Testis (tissue), 5 donors: ENCODE data around the gene CNTLN. TPM values are rescaled to one million over a fixed set of nuclear protein-coding genes. Genes with fewer than 3 reads are reported as not detected.

ENCODE experiments used
- DNase-seq: peaks from one replicate; pipeline ENCODE4 v3.0.0-alpha.2; 2019
- H3K27ac ChIP-seq, 2 donors: fragments of 200-600 bp; sonication (generic); one replicate each; pipeline ENCODE4 v1.5.1; 2019
- H3K27me3 ChIP-seq: fragments of 200-600 bp; sonication (generic); one replicate; pipeline ENCODE4 v1.5.1; 2019
- H3K36me3 ChIP-seq: fragments of 200-600 bp; sonication (generic); one replicate; pipeline ENCODE4 v1.5.1; 2017; ENCODE audit warnings: low read depth; ENCODE audit errors: missing control alignments
- H3K4me1 ChIP-seq: fragments of 200-600 bp; sonication (generic); one replicate; pipeline ENCODE4 v1.5.1; 2019
- H3K4me3 ChIP-seq, 2 donors: fragments of 200-600 bp; sonication (generic); one replicate each; pipeline ENCODE4 v1.5.1; 2017 to 2019
- H3K9me3 ChIP-seq: fragments of 200-600 bp; sonication (generic); one replicate; pipeline ENCODE4 v1.5.1; 2017
- CTCF ChIP-seq, 3 experiments: fragments of 450-650 bp in 2 of 3; fragments of 200-600 bp in 1 of 3; sonication (generic) in 1 of 3; IDR thresholded peaks; one replicate each; pipeline ENCODE4 v1.5.1; 2016 to 2019; ENCODE audit warnings: antibody characterized with exemption in 3 of 3, mild to moderate bottlenecking in 2 of 3, moderate library complexity in 1 of 3
- POLR2A ChIP-seq: fragments of 450-650 bp; IDR thresholded peaks from one replicate; pipeline ENCODE4 v1.6.1; 2017; ENCODE audit warnings: antibody characterized with exemption, mild to moderate bottlenecking, moderate library complexity
- WGBS, 2 donors: methylation state at CpG; one replicate each; pipeline ENCODE4 v1.1.5; 2018; 5-methylcytosine and 5-hydroxymethylcytosine counted together
- intact Hi-C: fragments of 100-400 bp; cut with DNase I; formaldehyde crosslinking; loops from one replicate; pipeline ENCODE4 v1.15.1; 2023; ENCODE audit warnings: low total_unique reads
- long read RNA-seq, 2 donors: transcript quantifications; one replicate each; lab custom pipeline, GENCODE V29; 2026
- polyA plus RNA-seq: library from polyadenylated mRNA; stranded (reverse); fragments of 350-450 nt; fragmentation: Illumina TruSeq; extraction: RNeasy Lipid Tissue Mini Kit (QIAGEN cat#74804); gene quantifications from one replicate; pipeline ENCODE4 v1.2.3, GENCODE V29; 2014; ENCODE audit warnings: low read depth, low replicate concordance; ENCODE audit not compliant: insufficient read depth
- total RNA-seq, 2 donors: library from RNA; depleted of rRNA; stranded (reverse); fragments of >200 nt; gene quantifications; one replicate each; pipeline ENCODE4 v1.2.3, GENCODE V29; 2016

Gene CNTLN
- total RNA-seq, result 10 to 100 TPM; 19.9 to 23.7 TPM
- polyA plus RNA-seq, result 6.3 TPM
- long read RNA-seq, donor 1, full-length matches to known transcripts, result 3 of 3 reads
- long read RNA-seq, donor 1, partial matches to known transcripts, result 0 of 3 reads
- long read RNA-seq, donor 1, other reads (novel, unspliced or antisense), result 0 of 3 reads
- long read RNA-seq, donor 2, full-length matches to known transcripts, result 3 of 3 reads
- long read RNA-seq, donor 2, partial matches to known transcripts, result 0 of 3 reads
- long read RNA-seq, donor 2, other reads (novel, unspliced or antisense), result 0 of 3 reads

GRCh38 chr9:17134396-17135294 lies at the start of gene CNTLN:
TSS of gene CNTLN (plus strand) at chr9:17135040. CDS start at chr9:17135066, 26 bp downstream.
- peak; percentile 93 for DNase-seq
- Histone ChIP-seq H3K9me3 (no peaks in the 10 kb centered on the region), H3K27me3 (no peaks in the 10 kb centered on the region), H3K4me3 (peak within 1 kb of the TSS; percentile 81 to 83), H3K4me1 (peaks cover 10% of the 10 kb centered on the region), H3K36me3 (no peaks in the 10 kb centered on the region), H3K27ac (peak within 1 kb of the TSS; percentile 79 to 92)
- TF ChIP-seq CTCF (IDR thresholded peaks at IDR 0.05) (no peak), POLR2A (no peak)
- intact Hi-C loops, result no loop called here
- 1 to 2% methylated on average over 25 to 61 of the region's 61 CpGs for WGBS, 2 donors

- WGBS, 2 donors, result 89 to 94% methylated on average over 5 of the region's 5 CpGs
- no peak overlapping the region for H3K27ac ChIP-seq
- no peaks in the 10 kb centered on the region for H3K4me1 ChIP-seq
- no peak for DNase-seq
- no peaks in the 10 kb centered on the region for H3K9me3 ChIP-seq
- H3K36me3 ChIP-seq, result no peaks in the 10 kb centered on the region
- no peak overlapping the region for H3K4me3 ChIP-seq
- TF ChIP-seq POLR2A (no peak), CTCF (IDR thresholded peaks at IDR 0.05) (no peak)
- no peaks in the 10 kb centered on the region for H3K27me3 ChIP-seq
- intact Hi-C loops, result no loop called here
Measured at GRCh38 chr9:17088566-17088965, 46.3 kb upstream of the CNTLN start.

GRCh38 chr9:17090041-17090440 lies 44.8 kb upstream of the CNTLN start:
- intact Hi-C loops, result no loop called here
- DNase-seq, result no peak
- H3K9me3 ChIP-seq, result no peaks in the 10 kb centered on the region
- 72 to 94% methylated on average over 1 of the region's 1 CpG for WGBS, 2 donors
- no peaks in the 10 kb centered on the region for H3K4me1 ChIP-seq
- no peak overlapping the region for H3K4me3 ChIP-seq
- TF ChIP-seq POLR2A (no peak), CTCF (IDR thresholded peaks at IDR 0.05) (no peak)
- no peak overlapping the region for H3K27ac ChIP-seq
- no peaks in the 10 kb centered on the region for H3K36me3 ChIP-seq
- H3K27me3 ChIP-seq, result no peaks in the 10 kb centered on the region

GRCh38 chr9:17116400-17116837 lies 18.4 kb upstream of the CNTLN start:
- Histone ChIP-seq H3K9me3 (no peaks in the 10 kb centered on the region), H3K27ac (peak overlapping the region in 1 of 2 donors; percentile 26), H3K4me1 (no peaks in the 10 kb centered on the region), H3K27me3 (no peaks in the 10 kb centered on the region), H3K36me3 (no peaks in the 10 kb centered on the region), H3K4me3 (no peak overlapping the region)
- TF ChIP-seq POLR2A (no peak), CTCF (IDR thresholded peaks at IDR 0.05) (peak; percentile 29 to 51 (median 37))
- no peak for DNase-seq
- 22 to 31% methylated on average over 4 of the region's 4 CpGs for WGBS, 2 donors
- intact Hi-C loops, result loop anchor here (10.0 kb wide), 1 partner anchor 348 kb away; no protein-coding TSS in a partner anchor
